Superior temporal gyrus (tissue), 1 donor: ENCODE data around the gene EPAS1.

Experiments
- DNase-seq: peaks from one replicate; pipeline ENCODE4 v3.0.0-alpha.2; 2016; ENCODE audit errors: extremely low spot score

EPAS1 gene

GRCh38 chr2:46296840-46297545 is at the start of gene EPAS1:
Gene EPAS1, plus strand, starts transcription at chr2:46297407. Its CDS starts 505 bp downstream, at chr2:46297912.
- peak; percentile 61 for DNase-seq

DNA sequence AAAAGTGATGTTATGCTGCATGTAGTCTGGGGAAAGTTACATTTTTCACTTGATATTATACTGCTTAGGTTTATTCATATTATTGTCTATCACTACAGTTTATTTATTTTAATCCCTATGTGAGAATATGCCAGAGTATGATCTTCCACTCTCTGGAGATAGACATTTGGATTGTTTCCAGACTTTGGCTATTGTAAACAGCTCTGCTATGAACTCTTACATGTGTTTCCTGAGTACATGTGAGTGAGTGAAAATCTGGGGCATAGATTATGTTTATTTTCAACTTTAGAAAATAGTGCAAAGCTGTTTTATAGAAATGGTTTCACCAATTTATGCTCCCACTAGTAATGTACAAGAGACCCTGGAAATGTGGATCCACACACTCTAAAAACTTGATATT is 49.0 kb upstream of the EPAS1 start:
- no peak for DNase-seq

GRCh38 chr2:46249654-46250053 is 47.6 kb upstream of the EPAS1 start:
- no peak for DNase-seq

DNA sequence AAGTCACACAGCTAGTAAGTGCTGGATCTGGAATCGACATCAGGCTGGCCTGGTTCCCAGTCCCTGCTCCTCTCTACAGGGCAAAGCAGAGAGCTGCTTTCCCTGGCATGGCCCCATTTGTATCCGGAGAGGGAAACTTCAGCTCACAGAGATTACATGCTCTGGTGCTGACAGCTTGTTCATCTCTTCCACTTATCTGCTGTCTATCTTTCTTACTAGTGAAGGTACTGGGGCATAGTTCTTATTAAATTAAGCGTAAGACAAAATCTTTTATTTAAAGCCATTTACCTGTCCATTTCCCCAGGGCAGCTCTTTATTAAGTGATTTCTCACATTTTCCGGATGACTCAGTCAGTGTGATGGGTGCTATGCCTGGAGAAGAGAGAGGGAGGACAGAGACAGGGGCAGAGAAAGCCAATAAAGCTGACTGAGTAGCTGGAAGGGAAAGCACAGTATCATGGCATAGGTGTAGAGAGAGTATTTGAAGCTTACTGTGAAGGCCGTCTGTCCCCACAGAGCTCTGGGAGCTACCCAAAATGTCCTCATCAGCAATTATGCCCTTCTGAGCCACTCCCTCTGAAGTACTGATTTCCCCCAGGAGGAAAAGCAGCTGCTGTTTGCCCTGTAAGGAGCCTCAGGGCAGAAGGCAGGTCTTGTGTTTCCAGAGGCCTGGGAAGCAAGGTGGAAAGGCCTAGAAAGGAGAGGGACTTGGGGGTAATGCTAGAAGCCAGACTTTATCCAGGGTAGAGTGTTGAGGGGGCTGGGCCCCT is 44.1 kb upstream of the EPAS1 start:
- no peak for DNase-seq

GRCh38 chr2:46254474-46254873 is 42.7 kb upstream of the EPAS1 start:
- DNase-seq = no peak

DNA sequence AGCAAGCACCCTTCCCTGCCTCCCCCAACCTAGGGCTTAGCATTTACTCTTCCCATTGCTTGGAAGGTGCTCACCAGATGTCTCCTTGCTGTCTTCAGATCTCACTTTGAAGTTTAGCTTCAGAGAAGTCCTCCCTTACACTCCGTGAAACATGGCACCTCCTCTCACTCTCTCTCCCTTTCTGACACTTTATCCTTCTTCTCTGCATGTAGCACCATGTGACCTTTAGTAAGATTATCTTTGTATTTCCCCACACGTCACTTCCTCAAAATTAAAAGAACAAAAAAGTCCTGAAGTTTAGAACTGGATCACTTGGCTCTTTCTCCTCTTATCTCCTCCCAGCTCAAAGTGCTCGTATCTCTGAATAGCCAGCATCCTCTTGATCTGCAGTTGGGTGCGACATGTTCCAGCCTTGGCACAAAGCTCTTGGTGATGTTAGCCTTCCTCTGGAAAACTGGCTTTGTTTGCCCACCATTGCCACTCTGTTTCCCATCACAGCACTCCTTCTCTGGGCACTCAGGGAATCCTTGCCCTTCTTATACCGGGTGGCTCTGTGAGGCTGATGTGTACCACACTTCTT is 40.6 kb upstream of the EPAS1 start:
- no peak for DNase-seq

GRCh38 chr2:46257476-46257875 is 39.7 kb upstream of the EPAS1 start:
- DNase-seq = no peak

- no peak for DNase-seq
These were observed 39.2 kb upstream of the EPAS1 start for GRCh38 chr2:46257980-46258379.

DNA sequence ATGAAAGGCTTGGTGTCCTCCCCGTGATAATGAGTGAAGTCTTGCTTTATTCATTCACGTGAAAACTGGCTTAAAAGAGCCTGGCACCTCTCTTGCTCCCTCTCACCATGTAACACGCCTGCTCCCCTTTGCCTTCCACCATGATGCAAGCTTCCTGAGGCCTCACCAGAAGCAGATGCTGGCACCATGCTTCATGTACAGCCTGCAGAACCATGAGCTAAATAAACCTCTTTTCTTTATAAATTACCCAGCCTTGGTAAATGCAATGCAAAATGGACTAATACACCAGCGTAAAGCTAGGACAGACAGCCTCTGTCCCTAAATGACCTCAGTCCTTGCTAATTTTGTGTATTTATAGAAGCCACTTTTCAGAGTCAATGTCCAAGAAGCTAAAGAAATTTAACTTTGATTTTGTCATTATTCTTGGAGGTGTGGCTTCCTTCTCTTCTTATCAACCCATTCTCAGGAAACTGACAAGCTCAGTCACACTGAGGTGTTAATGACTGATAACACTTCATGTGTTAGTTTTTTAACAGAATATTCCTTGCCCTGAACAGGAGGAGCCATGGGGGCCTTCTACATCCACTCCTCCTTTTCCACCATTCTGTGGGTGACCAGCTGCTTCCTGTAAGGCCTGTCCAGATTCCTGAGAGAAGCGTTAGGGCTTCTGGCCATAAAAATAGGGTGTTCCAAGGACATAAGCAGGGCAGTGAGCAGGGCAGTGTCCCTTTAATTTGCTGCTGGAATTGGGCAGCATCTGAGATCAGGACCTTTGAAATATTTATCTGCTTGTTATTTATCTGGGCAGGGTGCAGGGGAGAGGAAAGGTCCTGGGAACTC is 38.0 kb upstream of the EPAS1 start:
- DNase-seq = no peak

- DNase-seq = no peak
These were observed 37.4 kb upstream of the EPAS1 start for GRCh38 chr2:46259777-46260168.

- DNase-seq = no peak
These were observed 36.9 kb upstream of the EPAS1 start for GRCh38 chr2:46260305-46260704.

- DNase-seq = no peak
These were observed 34.8 kb upstream of the EPAS1 start for GRCh38 chr2:46262248-46262938.

DNA sequence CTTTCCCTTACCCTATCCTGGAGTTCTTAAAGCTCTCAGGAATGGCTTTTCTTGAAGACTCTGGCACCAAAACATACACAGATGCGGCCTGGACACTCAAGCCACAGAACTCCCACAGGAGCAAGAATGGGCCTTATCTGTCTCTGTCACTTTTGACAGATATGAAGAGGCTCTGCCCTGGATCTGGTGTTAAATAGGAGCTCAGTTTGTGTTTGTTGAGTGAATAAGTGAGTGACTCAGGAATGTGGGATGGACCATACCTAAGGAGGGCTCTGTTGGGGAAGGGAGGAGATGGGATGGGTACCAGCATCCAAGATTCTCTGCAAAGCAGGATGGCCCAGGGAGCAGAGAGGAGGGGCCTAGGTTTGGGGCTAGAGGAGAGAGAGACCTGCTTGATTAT is 33.9 kb upstream of the EPAS1 start:
- DNase-seq = no peak

GRCh38 chr2:46264447-46264846 is 32.8 kb upstream of the EPAS1 start:
- DNase-seq = no peak

DNA sequence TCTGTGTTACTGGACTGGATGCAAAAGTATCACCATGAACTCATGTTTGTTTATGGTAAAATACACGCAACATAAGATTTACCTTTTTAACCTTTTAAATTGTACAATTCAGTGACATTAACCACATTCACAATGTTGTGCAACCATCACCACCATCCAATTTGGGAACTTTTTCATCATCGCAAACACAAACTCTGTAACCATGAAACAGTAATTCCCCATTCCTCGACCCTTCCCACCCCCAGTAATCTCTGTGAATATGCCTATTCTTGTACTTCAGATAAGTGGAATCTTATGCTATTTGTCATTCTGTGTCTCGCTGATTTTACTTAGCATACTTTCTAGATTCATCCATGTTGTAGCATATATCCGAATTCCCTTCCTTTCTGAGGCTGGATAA is 31.1 kb upstream of the EPAS1 start:
- no peak for DNase-seq

- no peak for DNase-seq
These were observed 29.6 kb upstream of the EPAS1 start for GRCh38 chr2:46267616-46268015.

DNA sequence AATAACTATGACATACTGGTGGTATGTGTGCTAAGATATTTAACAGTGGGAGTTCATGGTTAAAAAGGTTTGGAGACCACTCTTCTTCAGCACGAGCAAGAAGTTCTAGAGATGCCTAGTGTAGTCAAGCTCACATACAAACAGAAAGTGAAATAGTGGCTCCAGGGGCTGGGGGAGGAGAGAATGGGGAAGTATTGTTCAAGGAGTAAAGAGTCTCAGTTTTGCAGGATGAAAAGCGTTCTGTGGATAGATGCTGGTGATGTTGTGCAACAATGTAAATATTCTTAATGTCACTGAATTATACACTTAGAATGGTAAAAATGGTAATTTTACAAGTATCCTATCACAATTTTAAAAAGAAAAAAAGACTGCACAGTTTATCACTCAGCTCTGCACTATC is 29.0 kb upstream of the EPAS1 start:
- no peak for DNase-seq

- DNase-seq = no peak
These were observed 28.2 kb upstream of the EPAS1 start for GRCh38 chr2:46269001-46269400.

DNA sequence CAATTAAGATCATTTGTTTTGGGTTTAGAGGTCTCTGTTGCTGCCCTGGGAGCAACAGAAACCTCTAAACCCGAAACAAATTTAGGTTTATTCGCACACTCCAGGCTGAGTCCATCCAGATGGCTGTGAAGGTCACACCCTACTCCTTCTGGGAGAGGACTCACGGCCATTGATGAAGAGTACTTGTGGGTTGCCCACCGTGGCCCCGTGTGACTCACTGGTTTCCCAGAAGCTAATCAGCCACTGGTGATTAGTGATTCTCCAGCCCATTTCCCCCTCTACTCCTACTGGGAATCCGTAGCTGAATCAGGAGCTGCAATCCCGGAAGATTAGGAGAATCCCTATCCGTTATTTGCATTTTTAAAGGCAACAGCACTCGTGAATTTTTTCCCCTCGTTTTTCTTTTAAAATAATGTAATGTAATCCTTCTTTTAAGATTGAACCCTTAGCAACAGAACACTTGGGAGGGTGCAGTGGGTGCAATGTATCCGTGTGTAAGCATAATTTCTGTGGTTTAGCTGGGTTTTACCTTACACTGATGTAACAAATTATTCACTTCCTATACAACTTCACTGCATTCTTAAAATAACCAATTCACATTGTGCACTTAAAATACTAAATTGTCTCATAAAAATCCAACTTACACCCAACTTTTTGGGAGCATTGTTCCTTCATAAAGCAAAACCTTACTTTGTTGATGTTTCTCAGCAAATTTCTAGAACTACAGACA is 27.5 kb upstream of the EPAS1 start:
- no peak for DNase-seq

DNA sequence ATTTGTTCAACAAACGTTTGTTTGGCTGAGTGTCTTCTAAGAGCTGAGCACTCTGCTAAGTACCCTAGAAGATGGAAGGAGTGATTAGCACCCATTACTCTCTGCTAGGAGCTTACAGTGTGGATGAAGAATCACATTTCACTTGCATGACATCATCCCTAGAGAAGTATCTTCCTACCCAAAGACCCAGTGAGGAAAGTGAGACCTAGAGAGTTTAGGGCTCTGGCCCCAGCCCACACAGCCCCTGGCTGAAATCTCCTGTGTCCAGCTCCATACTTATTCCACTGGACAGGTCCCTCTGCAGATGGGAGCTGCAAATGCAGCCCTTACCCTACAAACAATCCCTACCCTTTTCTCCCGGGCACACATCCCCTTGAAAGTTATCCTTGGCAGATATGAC is 26.8 kb upstream of the EPAS1 start:
- DNase-seq = no peak
